Upper lobe of right lung (tissue), 1 donor: ENCODE data around the gene LRP8. TPM values are rescaled to one million over a fixed set of nuclear protein-coding genes. Genes with fewer than 3 reads are reported as not detected.

ENCODE experiments used
- ATAC-seq: fragments of 200-7000 bp; cut with Tn5 transposase; one replicate; pipeline ENCODE4 v1.9.1; 2020; ENCODE audit warnings: mild to moderate bottlenecking, moderate library complexity
- DNase-seq: peaks from one replicate; pipeline ENCODE4 v3.0.0-alpha.2; 2020
- H3K27ac ChIP-seq: fragments of 200-600 bp; one replicate; pipeline ENCODE4 v1.8.0; 2022
- H3K27me3 ChIP-seq: fragments of 200-600 bp; one replicate; pipeline ENCODE4 v1.8.0; 2022; ENCODE audit warnings: mild to moderate bottlenecking
- H3K36me3 ChIP-seq: fragments of 200-600 bp; one replicate; pipeline ENCODE4 v1.8.0; 2022
- H3K4me1 ChIP-seq: fragments of 200-600 bp; one replicate; pipeline ENCODE4 v1.8.0; 2022
- H3K4me3 ChIP-seq: fragments of 200-600 bp; one replicate; pipeline ENCODE4 v1.8.0; 2022; ENCODE audit warnings: mild to moderate bottlenecking
- H3K9me3 ChIP-seq: fragments of 200-600 bp; one replicate; pipeline ENCODE4 v1.8.0; 2022
- intact Hi-C: fragments of 100-400 bp; cut with DNase I; formaldehyde crosslinking; loops from one replicate; pipeline ENCODE4 v1.11.0; 2022
- total RNA-seq: library from RNA; stranded (reverse); fragmentation: NEBNext Ultra II Directional; extraction: Animal tissue kit (Norgen Biotek cat#: 25700); gene quantifications from one replicate; pipeline ENCODE4 v1.2.1, GENCODE V29; 2021
- TF ChIP-seq, protein P1 (sequence below): fragments of 200-600 bp; IDR thresholded peaks from one replicate; pipeline ENCODE4 v1.8.0; 2022; ENCODE audit warnings: antibody characterized with exemption
- donor health status: DM: no; HTN: yes; CAD: no; lungs with severe emphysema.

Gene LRP8
- total RNA-seq, 1 donor from 2014 or later, result 11.6 TPM

DNA sequence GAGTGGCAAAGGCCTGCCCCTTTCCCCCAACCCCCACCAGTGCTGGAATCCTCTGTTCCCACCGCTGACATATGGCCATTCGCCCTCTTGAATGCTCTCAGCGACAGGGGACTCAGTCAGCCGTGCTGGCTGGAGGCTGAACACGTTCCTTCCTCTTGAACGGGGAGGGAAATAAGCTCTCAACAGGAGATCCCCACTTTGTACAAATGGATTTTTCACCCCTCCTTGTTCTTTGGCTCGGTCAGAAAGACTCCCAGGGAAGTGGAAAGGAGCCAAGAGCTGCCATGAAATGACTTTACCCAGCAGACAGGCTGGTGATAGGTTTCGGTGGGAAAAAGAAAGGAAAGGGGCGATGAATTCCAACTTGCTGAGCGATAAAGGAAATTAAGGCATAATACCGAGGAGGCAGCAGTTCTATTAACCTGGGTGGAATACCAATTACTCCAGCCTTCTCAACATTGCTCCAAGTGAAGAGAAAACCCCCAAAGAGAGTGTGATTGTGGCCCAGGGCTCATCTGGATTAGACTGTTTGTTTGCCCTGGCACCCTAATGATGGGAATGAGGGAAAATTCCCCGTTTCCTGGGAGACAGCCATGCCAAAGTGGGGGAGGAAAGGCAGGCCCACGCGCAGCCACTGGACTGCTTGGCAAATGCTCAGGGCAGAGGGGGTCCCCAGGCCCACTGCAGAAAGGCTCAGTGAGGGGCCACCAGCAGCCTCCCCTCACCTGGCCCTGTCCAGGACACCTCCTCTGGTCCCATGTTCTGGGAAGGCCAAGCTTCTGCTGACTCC is 23.9 kb downstream of the LRP8 start:
- Histone ChIP-seq H3K36me3 (no peaks in the 10 kb centered on the region), H3K4me1 (peaks cover 3% of the 10 kb centered on the region), H3K9me3 (no peaks in the 10 kb centered on the region), H3K4me3 (no peak overlapping the region), H3K27ac (peak overlapping the region; percentile 1), H3K27me3 (no peaks in the 10 kb centered on the region)
- intact Hi-C loops, result no loop called here
- TF ChIP-seq, protein P1, sequence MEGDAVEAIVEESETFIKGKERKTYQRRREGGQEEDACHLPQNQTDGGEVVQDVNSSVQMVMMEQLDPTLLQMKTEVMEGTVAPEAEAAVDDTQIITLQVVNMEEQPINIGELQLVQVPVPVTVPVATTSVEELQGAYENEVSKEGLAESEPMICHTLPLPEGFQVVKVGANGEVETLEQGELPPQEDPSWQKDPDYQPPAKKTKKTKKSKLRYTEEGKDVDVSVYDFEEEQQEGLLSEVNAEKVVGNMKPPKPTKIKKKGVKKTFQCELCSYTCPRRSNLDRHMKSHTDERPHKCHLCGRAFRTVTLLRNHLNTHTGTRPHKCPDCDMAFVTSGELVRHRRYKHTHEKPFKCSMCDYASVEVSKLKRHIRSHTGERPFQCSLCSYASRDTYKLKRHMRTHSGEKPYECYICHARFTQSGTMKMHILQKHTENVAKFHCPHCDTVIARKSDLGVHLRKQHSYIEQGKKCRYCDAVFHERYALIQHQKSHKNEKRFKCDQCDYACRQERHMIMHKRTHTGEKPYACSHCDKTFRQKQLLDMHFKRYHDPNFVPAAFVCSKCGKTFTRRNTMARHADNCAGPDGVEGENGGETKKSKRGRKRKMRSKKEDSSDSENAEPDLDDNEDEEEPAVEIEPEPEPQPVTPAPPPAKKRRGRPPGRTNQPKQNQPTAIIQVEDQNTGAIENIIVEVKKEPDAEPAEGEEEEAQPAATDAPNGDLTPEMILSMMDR, result no peak
- ATAC-seq, result peak; percentile 3
- no peak for DNase-seq

DNA sequence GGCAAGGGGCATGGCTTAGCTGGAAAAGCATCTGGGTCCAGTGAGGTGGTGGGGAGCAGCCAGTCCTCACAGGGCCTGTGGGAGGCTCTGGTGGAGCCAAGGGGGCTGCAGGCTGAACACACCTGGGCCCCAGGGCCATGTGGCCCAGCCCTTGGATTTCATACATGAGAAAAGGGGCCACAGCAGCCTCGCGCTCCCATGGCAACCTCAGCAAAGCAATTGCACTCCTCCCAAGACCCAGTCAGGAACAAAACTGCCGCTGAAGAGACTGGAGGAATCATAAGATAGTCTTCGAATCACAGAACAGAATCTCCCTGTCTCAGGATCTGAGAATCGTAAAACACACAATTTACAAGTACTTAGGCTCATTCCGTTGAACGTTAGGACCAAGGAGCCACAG is 24.6 kb downstream of the LRP8 start:
- H3K36me3 ChIP-seq, result no peaks in the 10 kb centered on the region
- DNase-seq, result no peak
- H3K4me3 ChIP-seq, result no peak overlapping the region
- peaks cover 3% of the 10 kb centered on the region for H3K4me1 ChIP-seq
- intact Hi-C loops, result no loop called here
- TF ChIP-seq, protein P1, result no peak
- no peak overlapping the region for H3K27ac ChIP-seq
- no peaks in the 10 kb centered on the region for H3K27me3 ChIP-seq
- H3K9me3 ChIP-seq, result no peaks in the 10 kb centered on the region
- ATAC-seq, result no peak

DNA sequence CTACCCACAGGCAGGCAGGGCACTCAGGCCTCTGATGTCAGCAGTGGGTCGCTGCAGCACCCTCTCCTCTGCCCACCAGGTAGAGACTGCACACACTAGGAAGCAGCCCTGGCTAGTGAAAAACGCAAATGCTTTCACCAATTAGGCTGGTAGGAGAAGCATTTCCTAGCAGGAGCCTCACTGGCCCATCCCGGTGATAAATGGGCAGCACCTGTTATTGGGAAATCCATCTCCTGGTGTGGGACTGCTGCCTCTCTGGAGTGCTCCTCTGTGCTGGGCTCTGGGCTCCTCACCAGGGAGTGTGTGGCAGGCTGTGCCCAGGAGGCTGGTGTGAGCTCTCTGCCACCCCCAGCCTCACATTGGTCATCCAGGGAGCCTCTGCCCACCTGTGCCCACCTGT is 28.6 kb downstream of the LRP8 start:
- ATAC-seq, result no peak
- no peaks in the 10 kb centered on the region for H3K27me3 ChIP-seq
- no peaks in the 10 kb centered on the region for H3K9me3 ChIP-seq
- intact Hi-C loops, result no loop called here
- no peak overlapping the region for H3K27ac ChIP-seq
- TF ChIP-seq, protein P1, result no peak
- peaks cover 2% of the 10 kb centered on the region for H3K4me1 ChIP-seq
- no peaks in the 10 kb centered on the region for H3K36me3 ChIP-seq
- H3K4me3 ChIP-seq, result no peak overlapping the region
- no peak for DNase-seq

DNA sequence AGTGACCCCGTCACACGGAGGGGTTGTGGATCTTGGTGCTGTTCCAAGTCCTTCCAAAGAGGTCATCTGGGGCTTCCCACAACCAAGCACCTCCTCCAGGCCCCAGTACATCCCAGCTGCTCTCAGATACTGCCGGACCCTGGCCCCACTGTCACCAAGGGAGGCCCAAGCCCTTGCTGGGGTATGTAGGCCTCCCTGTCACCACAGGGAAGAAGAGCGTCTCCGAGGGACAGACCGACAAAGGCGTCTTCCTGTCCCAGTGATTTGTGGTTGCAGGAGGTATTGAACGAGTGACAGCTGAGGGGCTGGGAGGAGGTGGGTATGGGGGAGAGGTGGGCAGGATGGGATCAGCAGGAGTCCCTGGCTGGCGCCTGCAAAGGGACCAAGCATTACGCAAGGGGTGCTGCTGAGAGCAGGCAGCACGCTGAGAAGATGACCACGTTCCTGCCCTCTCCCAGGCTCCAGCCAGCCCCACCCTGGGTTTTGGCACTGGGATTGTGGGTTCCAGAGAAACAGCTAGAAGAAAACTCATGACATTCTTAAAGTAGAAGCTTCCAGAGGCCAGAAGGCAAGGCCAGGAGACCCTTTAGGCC is 29.7 kb downstream of the LRP8 start:
- intact Hi-C loops, result no loop called here
- Histone ChIP-seq H3K27ac (no peak overlapping the region), H3K36me3 (no peaks in the 10 kb centered on the region), H3K27me3 (no peaks in the 10 kb centered on the region), H3K4me3 (no peak overlapping the region), H3K9me3 (no peaks in the 10 kb centered on the region), H3K4me1 (peaks cover 9% of the 10 kb centered on the region)
- DNase-seq, result no peak
- ATAC-seq, result no peak
- TF ChIP-seq, protein P1, result no peak

DNA sequence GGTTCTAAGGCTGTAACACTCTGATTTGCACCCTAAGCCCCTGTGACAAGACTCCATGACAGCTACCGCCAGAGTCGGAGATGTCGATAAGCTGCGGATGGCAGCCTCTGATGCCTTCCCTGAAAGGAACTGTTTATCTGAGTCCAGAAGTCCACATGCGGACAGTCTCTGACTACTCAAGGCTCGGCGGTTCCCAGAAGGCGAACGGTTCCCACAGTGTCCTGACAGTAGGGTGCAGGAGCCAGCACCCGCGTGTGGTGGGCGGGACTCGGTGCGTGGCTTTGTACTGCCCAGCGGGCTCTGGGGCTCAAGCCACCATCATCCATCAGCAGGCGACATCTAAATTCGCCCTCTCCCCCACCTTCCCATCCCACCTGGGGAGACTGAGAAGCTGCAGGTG is 30.7 kb downstream of the LRP8 start:
- no peak overlapping the region for H3K4me3 ChIP-seq
- TF ChIP-seq, protein P1, result no peak
- no peak overlapping the region for H3K27ac ChIP-seq
- no peaks in the 10 kb centered on the region for H3K9me3 ChIP-seq
- no peaks in the 10 kb centered on the region for H3K36me3 ChIP-seq
- no peaks in the 10 kb centered on the region for H3K27me3 ChIP-seq
- ATAC-seq (no peak), DNase-seq (no peak)
- intact Hi-C loops, result no loop called here
- H3K4me1 ChIP-seq, result peaks cover 13% of the 10 kb centered on the region
